ENCODE measurements around the gene BUD31.
"Not testable (repeated sequence)": the region's sequence is repeated elsewhere in the genome, so short reads cannot be mapped to it uniquely, and the experiment has no call there.

Gene BUD31

DNA sequence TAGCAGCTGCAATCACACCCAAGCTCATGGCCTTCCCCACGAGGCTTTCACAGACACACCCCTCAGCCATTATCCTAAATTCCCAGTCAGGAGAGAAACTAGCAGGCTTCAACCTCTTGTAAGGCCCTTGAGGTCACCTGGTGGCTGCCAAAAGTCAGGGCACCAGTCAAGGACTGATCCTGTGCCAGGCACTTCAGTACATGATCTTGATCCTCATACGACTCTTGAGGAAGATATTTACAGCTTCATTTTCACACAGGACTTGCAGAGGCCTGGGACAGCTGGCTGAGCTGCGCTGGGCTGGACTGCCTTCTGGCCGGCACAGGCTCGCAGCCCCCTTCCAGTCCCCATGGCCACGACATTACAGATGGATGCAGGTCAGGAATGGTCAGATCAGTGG is 9.2 kb upstream of the BUD31 start:
- Mint-ChIP-seq H3K4me3 (no peak overlapping the region), H3K4me1 (peaks cover 6% of the 10 kb centered on the region), H3K9me3 (no peaks in the 10 kb centered on the region), H3K27me3 (no peaks in the 10 kb centered on the region), H3K36me3 (peaks cover 58% of the 10 kb centered on the region), H3K27ac (peak overlapping the region; percentile 67)
- DNase-seq: no peak
- CTCF ChIA-PET: interaction anchor here (3.1 kb wide), 1 partner anchor 34 kb away, joined by 12 read pairs; no protein-coding TSS in a partner anchor

DNA sequence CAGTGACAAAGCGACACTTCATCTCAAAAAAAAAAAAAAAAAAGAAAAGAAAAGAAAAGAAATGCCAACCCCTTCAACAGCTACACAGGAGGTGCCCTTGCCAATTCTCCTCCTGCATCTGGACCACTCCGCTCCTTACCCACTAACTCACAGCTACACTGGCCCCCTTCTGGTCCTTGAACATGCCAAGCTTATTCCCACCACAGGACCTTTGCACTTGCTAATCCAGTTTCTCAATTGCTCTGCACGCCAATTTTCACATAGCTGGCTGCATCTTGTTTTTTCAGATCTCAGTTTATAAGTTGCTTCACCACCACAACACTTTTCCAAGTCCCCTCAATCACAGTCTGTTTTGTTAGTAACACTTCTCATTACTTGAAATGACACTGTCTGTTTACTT is 5.9 kb upstream of the BUD31 start:
- no peaks in the 10 kb centered on the region for H3K27me3 Mint-ChIP-seq
- peaks cover 30% of the 10 kb centered on the region for H3K4me1 Mint-ChIP-seq
- DNase-seq: no peak
- no peaks in the 10 kb centered on the region for H3K9me3 Mint-ChIP-seq
- peak overlapping the region; percentile 2 for H3K27ac Mint-ChIP-seq
- H3K4me3 Mint-ChIP-seq: no peak overlapping the region
- peaks cover 47% of the 10 kb centered on the region for H3K36me3 Mint-ChIP-seq
- CTCF ChIA-PET: interaction anchor here (0.5 kb wide), 1 partner anchor 475 kb away, joined by 3 read pairs; no protein-coding TSS in a partner anchor

- H3K36me3 Mint-ChIP-seq: peaks cover 41% of the 10 kb centered on the region
- H3K4me1 Mint-ChIP-seq: peaks cover 30% of the 10 kb centered on the region
- CTCF ChIA-PET: interaction anchor here (1.4 kb wide), 1 partner anchor 9 kb away, joined by 4 read pairs; no protein-coding TSS in a partner anchor
Observed at GRCh38 chr7:99403764-99404163, 5.0 kb upstream of the BUD31 start.

DNA sequence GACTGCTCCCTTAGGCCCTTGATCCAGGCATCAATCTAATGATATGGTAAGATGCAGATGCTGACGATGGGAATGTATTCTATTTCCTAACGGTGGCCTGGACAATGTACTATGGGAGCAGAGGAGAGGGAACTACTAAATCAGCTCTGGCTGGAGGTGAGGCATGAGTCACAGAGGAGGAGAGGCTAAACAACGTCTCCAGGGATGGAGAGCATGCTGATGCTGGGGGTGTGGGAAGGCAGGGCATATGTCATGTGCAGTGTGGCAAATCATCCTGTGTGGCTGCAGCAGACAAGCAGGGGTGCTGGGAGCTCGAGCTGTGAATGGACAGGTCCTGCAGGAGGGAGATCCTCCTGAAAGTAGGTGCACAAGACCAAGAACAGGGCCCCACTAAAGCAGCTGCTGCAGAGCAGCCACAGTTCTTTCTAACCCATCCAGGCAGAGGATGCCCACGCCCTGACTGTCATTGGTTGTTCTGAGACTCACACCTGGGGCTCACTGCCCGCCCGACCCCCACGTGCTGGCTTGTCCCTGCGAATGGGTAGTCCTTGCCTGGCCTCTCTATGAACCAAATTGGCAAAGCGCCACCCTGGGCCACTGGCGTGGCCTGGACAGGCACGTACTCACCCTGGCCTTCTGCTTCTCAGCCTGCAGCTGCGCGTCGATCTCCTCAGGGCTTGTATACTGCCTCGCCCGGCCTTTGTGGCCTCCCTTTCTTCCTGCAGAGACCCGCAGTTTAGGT is 4.4 kb upstream of the BUD31 start:
- Mint-ChIP-seq H3K36me3 (peaks cover 39% of the 10 kb centered on the region), H3K9me3 (no peaks in the 10 kb centered on the region)

More at GRCh38 chr7:99403764-99404163, 5.0 kb upstream of the BUD31 start:
- H3K27me3 Mint-ChIP-seq: no peaks in the 10 kb centered on the region
- H3K4me3 Mint-ChIP-seq: peak overlapping the region; percentile 18
- DNase-seq: no peak
- H3K27ac Mint-ChIP-seq: no peak overlapping the region
- no peaks in the 10 kb centered on the region for H3K9me3 Mint-ChIP-seq

DNA sequence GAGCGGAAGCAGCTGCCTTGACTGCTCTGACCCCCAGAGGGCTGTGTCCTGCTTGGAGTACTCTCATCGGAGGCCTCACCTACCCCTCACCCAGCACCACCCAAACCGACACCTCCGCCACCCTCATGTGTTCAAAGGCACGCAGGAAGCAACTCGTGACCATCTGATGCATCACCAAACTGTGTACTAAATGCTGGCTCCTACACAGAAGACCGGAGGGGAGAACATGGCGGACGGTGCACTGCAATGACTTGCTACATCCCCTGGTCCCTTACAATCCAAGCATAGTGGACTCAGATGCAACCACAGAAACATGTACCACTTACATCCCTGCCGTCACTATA is 3.8 kb upstream of the BUD31 start:
- Mint-ChIP-seq H3K4me3 (no peak overlapping the region), H3K27ac (peak overlapping the region; percentile 75), H3K9me3 (no peaks in the 10 kb centered on the region), H3K4me1 (peaks cover 32% of the 10 kb centered on the region), H3K36me3 (peaks cover 35% of the 10 kb centered on the region), H3K27me3 (no peaks in the 10 kb centered on the region)
- CTCF ChIA-PET: interaction anchor here (0.6 kb wide), 1 partner anchor 704 kb away, joined by 3 read pairs; no protein-coding TSS in a partner anchor
- DNase-seq: no peak

More for the DNA sequence above, 4.4 kb upstream of the BUD31 start:
- no peak for DNase-seq
- no peak overlapping the region for H3K4me3 Mint-ChIP-seq
- CTCF ChIA-PET: interaction anchor here (1.4 kb wide), 1 partner anchor 9 kb away, joined by 4 read pairs; no protein-coding TSS in a partner anchor
- H3K27me3 Mint-ChIP-seq: no peaks in the 10 kb centered on the region
- H3K4me1 Mint-ChIP-seq: peaks cover 28% of the 10 kb centered on the region
- H3K27ac Mint-ChIP-seq: no peak overlapping the region

- DNase-seq: no peak
- Mint-ChIP-seq H3K27ac (peak overlapping the region; percentile 75), H3K4me3 (peak overlapping the region; percentile 89), H3K36me3 (peaks cover 34% of the 10 kb centered on the region), H3K27me3 (no peaks in the 10 kb centered on the region), H3K9me3 (no peaks in the 10 kb centered on the region), H3K4me1 (peaks cover 46% of the 10 kb centered on the region)
- CTCF ChIA-PET: interaction anchor here (0.8 to 1.1 kb wide), 3 partner anchors 9 to 29 kb away, joined by 3 to 4 read pairs (median 3); no protein-coding TSS in a partner anchor
Observed at GRCh38 chr7:99406557-99406956, 2.2 kb upstream of the BUD31 start.

GRCh38 chr7:99407872-99408378 is 844 bp upstream of the BUD31 start:
- H3K27ac Mint-ChIP-seq: peak overlapping the region; percentile 92
- H3K4me1 Mint-ChIP-seq: peaks cover 48% of the 10 kb centered on the region
- H3K9me3 Mint-ChIP-seq: no peaks in the 10 kb centered on the region
- peak overlapping the region; percentile 89 for H3K4me3 Mint-ChIP-seq
- H3K36me3 Mint-ChIP-seq: peaks cover 37% of the 10 kb centered on the region
- no peaks in the 10 kb centered on the region for H3K27me3 Mint-ChIP-seq
- CTCF ChIA-PET: interaction anchor here (0.9 to 1.3 kb wide), 3 partner anchors 21 to 94 kb away, joined by 3 to 7 read pairs (median 3); no protein-coding TSS in a partner anchor
- peak; percentile 55 for DNase-seq

DNA sequence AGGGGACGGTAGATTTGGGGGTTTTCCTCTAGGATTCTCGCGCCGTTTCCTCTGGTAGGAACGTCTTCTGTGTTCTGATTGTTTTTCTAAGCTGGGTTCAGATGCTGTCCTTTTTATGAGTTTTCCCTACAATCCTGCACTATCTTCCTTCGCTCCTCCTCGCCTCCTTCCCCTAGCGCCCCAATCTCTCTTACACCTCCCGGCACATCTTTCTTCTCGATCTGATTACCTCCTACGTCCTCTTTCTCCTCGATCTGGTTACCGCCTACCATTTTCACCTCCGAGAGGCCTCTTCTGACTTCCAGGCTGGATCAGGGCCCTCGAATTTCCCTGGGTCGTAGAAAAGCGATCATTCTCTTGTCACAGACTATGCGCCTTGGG is 413 bp downstream of the BUD31 start:
- Mint-ChIP-seq H3K4me3 (peak overlapping the region; percentile 89), H3K27ac (peak overlapping the region; percentile 92), H3K36me3 (peaks cover 31% of the 10 kb centered on the region), H3K4me1 (peaks cover 49% of the 10 kb centered on the region), H3K27me3 (no peaks in the 10 kb centered on the region), H3K9me3 (no peaks in the 10 kb centered on the region)
- CTCF ChIA-PET: no interaction called here
- no peak for DNase-seq

DNA sequence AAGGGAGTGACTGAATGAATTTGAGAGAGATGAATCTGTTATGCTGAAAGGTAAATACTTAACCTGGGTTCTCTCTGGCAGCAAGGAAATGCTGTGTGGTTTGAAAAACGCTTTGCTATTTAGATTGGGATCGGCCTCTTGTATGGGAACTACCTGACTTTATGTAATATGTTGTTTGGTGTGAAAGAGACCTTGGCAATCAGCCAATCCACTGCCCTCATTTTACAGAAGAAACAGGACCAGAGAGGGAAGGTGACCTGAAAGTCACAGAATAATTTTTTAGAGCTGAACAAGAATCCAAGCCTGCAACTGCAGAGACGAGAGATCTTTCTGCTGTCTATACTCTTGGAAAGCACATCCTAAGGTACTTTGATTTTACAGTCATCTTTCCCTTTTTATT is 1.0 kb downstream of the BUD31 start:
- Mint-ChIP-seq H3K27me3 (no peaks in the 10 kb centered on the region), H3K27ac (peak overlapping the region; percentile 92), H3K4me1 (peaks cover 46% of the 10 kb centered on the region), H3K36me3 (peaks cover 34% of the 10 kb centered on the region), H3K4me3 (peak overlapping the region; percentile 89), H3K9me3 (no peaks in the 10 kb centered on the region)
- CTCF ChIA-PET: no interaction called here
- DNase-seq: no peak

DNA sequence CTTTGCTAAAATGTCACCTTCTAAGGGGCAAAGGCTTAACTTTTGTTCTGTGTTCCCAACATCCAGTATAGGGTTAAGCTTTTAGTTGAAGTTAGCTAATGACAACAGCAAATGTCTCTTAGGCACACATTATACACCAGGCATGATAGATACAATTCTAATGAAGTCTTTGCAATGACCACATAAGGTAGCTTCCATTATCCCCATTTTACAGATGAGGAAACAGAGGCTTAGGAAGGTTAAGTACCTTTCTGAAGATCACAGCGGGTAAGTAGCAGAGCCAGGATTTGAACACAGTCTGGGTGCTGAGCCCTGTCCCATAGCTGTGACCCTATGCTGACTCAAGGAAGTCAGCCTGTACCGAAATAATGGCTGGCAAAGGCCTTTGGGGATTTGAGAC is 1.9 kb downstream of the BUD31 start:
- peaks cover 42% of the 10 kb centered on the region for H3K36me3 Mint-ChIP-seq
- H3K9me3 Mint-ChIP-seq: no peaks in the 10 kb centered on the region
- H3K27me3 Mint-ChIP-seq: no peaks in the 10 kb centered on the region
- H3K4me3 Mint-ChIP-seq: peak overlapping the region; percentile 89
- H3K4me1 Mint-ChIP-seq: peaks cover 42% of the 10 kb centered on the region
- peak overlapping the region; percentile 81 for H3K27ac Mint-ChIP-seq
- CTCF ChIA-PET: no interaction called here
- DNase-seq: no peak

DNA sequence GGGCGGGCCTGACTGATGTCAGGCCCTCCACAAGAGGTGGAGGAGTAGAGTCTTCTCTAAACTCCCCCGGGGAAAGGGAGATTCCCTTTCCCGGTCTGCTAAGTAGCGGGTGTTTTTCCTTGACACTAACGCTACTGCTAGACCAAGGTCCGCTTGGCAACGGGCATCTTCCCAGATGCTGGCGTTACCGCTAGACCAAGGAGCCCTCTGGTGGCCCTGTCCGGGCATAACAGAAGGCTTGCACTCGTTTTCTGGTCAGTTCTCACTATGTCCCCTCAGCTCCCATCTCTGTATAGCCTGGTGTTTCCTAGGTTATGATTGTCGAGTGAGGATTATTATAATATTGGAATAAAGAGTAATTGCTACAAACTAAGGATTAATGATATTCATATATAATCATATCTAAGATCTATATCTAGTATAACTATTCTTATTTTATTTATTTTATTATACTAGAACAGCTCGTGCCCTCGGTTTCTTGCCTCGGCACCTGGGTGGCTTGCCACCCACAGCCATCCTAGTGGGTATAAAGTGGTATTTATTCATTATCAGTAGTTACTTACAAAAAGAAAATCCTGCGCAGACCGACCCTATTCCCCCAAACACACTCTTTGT is 6.9 kb downstream of the BUD31 start:
- peak; percentile 41 for DNase-seq
- H3K9me3 Mint-ChIP-seq, H3K4me3 Mint-ChIP-seq, H3K27me3 Mint-ChIP-seq, H3K27ac Mint-ChIP-seq: not testable (repeated sequence)
- H3K36me3 Mint-ChIP-seq: peaks cover 62% of the 10 kb centered on the region
- peaks cover 13% of the 10 kb centered on the region for H3K4me1 Mint-ChIP-seq
- CTCF ChIA-PET: interaction anchor here (0.7 to 1.3 kb wide), 3 partner anchors 9 to 144 kb away, joined by 3 to 4 read pairs (median 3); no protein-coding TSS in a partner anchor

DNA sequence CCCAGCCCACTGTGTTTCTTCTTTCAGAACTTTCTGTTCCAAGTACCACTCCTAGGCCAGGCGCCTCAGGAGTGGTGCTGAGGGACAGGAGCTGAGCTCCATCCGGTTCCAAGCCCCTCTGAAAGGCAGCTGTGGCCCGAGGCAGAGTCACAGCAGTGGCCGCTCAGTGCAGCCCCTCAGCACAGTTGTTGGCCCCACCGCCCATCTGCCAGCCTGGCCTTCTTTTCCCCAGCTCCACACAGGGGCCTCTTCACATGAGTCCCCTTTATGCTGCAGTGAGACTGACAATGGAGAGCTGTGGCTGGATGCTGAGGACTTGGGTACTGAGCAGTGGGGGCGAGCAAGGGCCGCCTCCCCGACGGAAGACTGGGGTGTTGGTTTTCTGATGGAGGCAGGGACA is 9.5 kb downstream of the BUD31 start:
- Mint-ChIP-seq H3K27me3 (no peaks in the 10 kb centered on the region), H3K9me3 (no peaks in the 10 kb centered on the region), H3K27ac (peak overlapping the region; percentile 69), H3K36me3 (peaks cover 54% of the 10 kb centered on the region), H3K4me1 (peaks cover 2% of the 10 kb centered on the region), H3K4me3 (no peak overlapping the region)
- CTCF ChIA-PET: no interaction called here
- no peak for DNase-seq

DNA sequence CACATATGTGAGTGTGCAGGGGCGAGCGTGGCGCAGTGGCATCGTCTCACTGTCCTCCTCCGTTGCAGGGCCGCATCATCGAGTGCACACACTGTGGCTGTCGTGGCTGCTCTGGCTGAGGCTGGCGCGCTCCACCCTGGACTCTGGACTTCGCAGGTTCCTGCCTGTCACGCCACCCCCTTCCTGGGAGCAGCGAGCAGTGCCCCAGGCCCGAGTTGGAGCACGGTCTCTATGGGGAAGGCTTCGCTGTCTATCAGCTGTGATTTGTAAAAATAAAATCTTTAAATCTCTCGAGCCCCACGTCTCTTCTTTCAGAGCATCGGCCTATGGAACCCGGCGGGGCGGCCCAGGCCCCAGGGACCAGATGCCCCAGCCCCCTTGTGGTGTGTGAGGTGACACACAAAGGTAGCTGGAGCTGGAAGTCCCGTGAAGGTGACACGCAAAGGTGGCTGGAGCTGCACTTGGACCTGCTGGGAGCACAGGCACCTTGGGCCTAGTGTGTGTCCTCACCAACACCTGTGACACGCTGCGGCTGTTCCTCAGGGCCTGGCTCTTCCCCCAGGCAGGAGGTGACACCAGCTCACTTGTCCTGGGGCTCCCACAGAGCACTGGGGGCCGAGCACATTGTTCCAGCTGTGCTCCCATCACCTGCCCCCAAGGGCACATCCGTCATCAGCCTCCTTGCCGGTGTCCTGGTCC is 10.7 kb downstream of the BUD31 start:
- Mint-ChIP-seq H3K27me3 (no peaks in the 10 kb centered on the region), H3K27ac (no peak overlapping the region), H3K9me3 (no peaks in the 10 kb centered on the region), H3K4me1 (peaks cover 2% of the 10 kb centered on the region), H3K4me3 (no peak overlapping the region), H3K36me3 (peaks cover 54% of the 10 kb centered on the region)
- no peak for DNase-seq
- CTCF ChIA-PET: no interaction called here

DNA sequence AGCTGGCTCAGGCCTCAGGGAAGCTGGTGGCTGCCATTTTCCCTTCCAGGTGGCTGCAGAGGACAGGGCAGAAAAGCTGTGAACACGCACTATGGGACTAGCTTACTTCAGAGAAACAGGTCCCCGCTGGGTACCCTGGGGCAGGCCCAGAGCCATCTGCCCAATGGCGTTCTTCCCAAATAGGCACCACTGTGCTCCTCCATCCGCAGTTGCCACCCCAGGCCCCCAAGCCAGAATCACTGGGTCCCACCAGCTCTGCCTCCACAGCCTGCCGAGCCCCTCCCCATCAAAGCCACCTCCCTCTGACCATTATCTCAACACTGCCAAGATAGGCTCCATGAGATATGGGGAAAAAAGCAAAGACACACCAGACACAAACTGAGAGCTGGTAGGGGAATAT is 11.4 kb downstream of the BUD31 start:
- H3K36me3 Mint-ChIP-seq: peaks cover 51% of the 10 kb centered on the region
- CTCF ChIA-PET: no interaction called here
- H3K4me1 Mint-ChIP-seq: peaks cover 2% of the 10 kb centered on the region
- H3K9me3 Mint-ChIP-seq: no peaks in the 10 kb centered on the region
- H3K4me3 Mint-ChIP-seq: no peak overlapping the region
- no peaks in the 10 kb centered on the region for H3K27me3 Mint-ChIP-seq
- no peak for DNase-seq
- no peak overlapping the region for H3K27ac Mint-ChIP-seq
